ENCODE results near the gene BCL7A. TPM values are rescaled to one million over a fixed set of nuclear protein-coding genes. Genes with fewer than 3 reads are reported as not detected.

BCL7A gene
- total and polyA plus RNA-seq, 2 experiments from 2014 or later, result 12.7 to 14.9 TPM

- H4K20me1 ChIP-seq (replicated peaks; ENCODE audit: insufficient read depth), result no peaks in the 10 kb centered on the region
- H3K4me3 Mint-ChIP-seq, result no peak overlapping the region
Measured at GRCh38 chr12:122013136-122013535, 8.5 kb upstream of the BCL7A start.

More at GRCh38 chr12:122013136-122013535, 8.5 kb upstream of the BCL7A start:
- Histone ChIP-seq H3K9me2 (ENCODE audit: insufficient read depth) (no peaks in the 10 kb centered on the region), H3F3A (replicated peaks; ENCODE audit: low read depth) (no peaks in the 10 kb centered on the region), H3K27me3 (ENCODE audit: insufficient read depth) (no peaks in the 10 kb centered on the region), H3K27ac (ENCODE audit: low read depth) (no peak overlapping the region), H3K79me2 (replicated peaks; ENCODE audit: insufficient read depth) (no peaks in the 10 kb centered on the region), H3K4me1 (ENCODE audit: insufficient read depth) (no peaks in the 10 kb centered on the region), H3K36me3 (ENCODE audit: insufficient read depth) (no peaks in the 10 kb centered on the region), H3K4me2 (no peak overlapping the region), H2AFZ (no peak overlapping the region), H3K4me3 (no peak overlapping the region)
- ATAC-seq (no peak), DNase-seq (ENCODE audit: low spot score) (no peak)
- peaks cover 7% of the 10 kb centered on the region for H3K27me3 Mint-ChIP-seq (ENCODE audit: insufficient read depth, low read depth, poor library complexity)
- H3K4me1 Mint-ChIP-seq, result no peaks in the 10 kb centered on the region
- H3K36me3 Mint-ChIP-seq (ENCODE audit: low read depth), result no peaks in the 10 kb centered on the region
- H3K9me3 Mint-ChIP-seq, result no peaks in the 10 kb centered on the region
- no peak overlapping the region for H3K27ac Mint-ChIP-seq
- TF ChIP-seq ZNF331 (CRISPR knock-in tag; IDR thresholded peaks at IDR 0.05; ENCODE audit: low read depth), result no peak
- TF ChIP-seq EZH2 (IDR thresholded peaks at IDR 0.05; ENCODE audit: low read depth, unreplicated experiment), result no peak
- no peak for TF ChIP-seq ETS1 (IDR thresholded peaks at IDR 0.05)
- no peak for TF ChIP-seq NANOG (IDR thresholded peaks at IDR 0.05; ENCODE audit: borderline replicate concordance)
- TF ChIP-seq CREB1 (CRISPR knock-in tag; IDR thresholded peaks at IDR 0.05; ENCODE audit: low read depth), result no peak
- TF ChIP-seq REST (IDR thresholded peaks at IDR 0.05; ENCODE audit: unreplicated experiment), result no peak
- TF ChIP-seq ZNF114 (CRISPR knock-in tag; IDR thresholded peaks at IDR 0.05), result no peak
- TF ChIP-seq POLR2AphosphoS5 (IDR thresholded peaks at IDR 0.05; ENCODE audit: low read depth), result no peak
- TF ChIP-seq EZH2phosphoT487 (IDR thresholded peaks at IDR 0.05; ENCODE audit: unreplicated experiment), result no peak
- TF ChIP-seq, protein P1, sequence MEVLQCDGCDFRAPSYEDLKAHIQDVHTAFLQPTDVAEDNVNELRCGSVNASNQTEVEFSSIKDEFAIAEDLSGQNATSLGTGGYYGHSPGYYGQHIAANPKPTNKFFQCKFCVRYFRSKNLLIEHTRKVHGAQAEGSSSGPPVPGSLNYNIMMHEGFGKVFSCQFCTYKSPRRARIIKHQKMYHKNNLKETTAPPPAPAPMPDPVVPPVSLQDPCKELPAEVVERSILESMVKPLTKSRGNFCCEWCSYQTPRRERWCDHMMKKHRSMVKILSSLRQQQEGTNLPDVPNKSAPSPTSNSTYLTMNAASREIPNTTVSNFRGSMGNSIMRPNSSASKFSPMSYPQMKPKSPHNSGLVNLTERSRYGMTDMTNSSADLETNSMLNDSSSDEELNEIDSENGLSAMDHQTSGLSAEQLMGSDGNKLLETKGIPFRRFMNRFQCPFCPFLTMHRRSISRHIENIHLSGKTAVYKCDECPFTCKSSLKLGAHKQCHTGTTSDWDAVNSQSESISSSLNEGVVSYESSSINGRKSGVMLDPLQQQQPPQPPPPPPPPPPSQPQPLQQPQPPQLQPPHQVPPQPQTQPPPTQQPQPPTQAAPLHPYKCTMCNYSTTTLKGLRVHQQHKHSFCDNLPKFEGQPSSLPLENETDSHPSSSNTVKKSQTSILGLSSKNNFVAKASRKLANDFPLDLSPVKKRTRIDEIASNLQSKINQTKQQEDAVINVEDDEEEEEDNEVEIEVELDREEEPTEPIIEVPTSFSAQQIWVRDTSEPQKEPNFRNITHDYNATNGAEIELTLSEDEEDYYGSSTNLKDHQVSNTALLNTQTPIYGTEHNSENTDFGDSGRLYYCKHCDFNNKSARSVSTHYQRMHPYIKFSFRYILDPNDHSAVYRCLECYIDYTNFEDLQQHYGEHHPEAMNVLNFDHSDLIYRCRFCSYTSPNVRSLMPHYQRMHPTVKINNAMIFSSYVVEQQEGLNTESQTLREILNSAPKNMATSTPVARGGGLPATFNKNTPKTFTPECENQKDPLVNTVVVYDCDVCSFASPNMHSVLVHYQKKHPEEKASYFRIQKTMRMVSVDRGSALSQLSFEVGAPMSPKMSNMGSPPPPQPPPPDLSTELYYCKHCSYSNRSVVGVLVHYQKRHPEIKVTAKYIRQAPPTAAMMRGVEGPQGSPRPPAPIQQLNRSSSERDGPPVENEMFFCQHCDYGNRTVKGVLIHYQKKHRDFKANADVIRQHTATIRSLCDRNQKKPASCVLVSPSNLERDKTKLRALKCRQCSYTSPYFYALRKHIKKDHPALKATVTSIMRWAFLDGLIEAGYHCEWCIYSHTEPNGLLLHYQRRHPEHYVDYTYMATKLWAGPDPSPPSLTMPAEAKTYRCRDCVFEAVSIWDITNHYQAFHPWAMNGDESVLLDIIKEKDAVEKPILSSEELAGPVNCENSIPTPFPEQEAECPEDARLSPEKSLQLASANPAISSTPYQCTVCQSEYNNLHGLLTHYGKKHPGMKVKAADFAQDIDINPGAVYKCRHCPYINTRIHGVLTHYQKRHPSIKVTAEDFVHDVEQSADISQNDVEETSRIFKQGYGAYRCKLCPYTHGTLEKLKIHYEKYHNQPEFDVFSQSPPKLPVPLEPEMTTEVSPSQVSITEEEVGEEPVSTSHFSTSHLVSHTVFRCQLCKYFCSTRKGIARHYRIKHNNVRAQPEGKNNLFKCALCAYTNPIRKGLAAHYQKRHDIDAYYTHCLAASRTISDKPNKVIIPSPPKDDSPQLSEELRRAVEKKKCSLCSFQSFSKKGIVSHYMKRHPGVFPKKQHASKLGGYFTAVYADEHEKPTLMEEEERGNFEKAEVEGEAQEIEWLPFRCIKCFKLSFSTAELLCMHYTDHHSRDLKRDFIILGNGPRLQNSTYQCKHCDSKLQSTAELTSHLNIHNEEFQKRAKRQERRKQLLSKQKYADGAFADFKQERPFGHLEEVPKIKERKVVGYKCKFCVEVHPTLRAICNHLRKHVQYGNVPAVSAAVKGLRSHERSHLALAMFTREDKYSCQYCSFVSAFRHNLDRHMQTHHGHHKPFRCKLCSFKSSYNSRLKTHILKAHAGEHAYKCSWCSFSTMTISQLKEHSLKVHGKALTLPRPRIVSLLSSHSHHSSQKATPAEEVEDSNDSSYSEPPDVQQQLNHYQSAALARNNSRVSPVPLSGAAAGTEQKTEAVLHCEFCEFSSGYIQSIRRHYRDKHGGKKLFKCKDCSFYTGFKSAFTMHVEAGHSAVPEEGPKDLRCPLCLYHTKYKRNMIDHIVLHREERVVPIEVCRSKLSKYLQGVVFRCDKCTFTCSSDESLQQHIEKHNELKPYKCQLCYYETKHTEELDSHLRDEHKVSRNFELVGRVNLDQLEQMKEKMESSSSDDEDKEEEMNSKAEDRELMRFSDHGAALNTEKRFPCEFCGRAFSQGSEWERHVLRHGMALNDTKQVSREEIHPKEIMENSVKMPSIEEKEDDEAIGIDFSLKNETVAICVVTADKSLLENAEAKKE (CRISPR knock-in tag; IDR thresholded peaks at IDR 0.05), result no peak
- TF ChIP-seq JUNB (IDR thresholded peaks at IDR 0.05; ENCODE audit: unreplicated experiment), result no peak
- no peak for TF ChIP-seq STAT1 (IDR thresholded peaks at IDR 0.05; ENCODE audit: unreplicated experiment)
- no peak for TF ChIP-seq CTCF (conservative IDR thresholded peaks at IDR 0.05; ENCODE audit: low read depth in 2 of 2)
